Neural progenitor cell (in vitro differentiated cells): ENCODE data around the gene CACNA1E. TPM values are rescaled to one million over a fixed set of nuclear protein-coding genes. Genes with fewer than 3 reads are reported as not detected.
A peak's percentile ranks its signal among the peaks of the same experiment; 100 is the strongest.

Experiments
- DNase-seq: peaks from one replicate; pipeline ENCODE4 v3.0.0-alpha.2; 2016; ENCODE audit warnings: low spot score
- H2AFZ ChIP-seq: fragments of 200-600 bp; sonication (generic); replicated peaks from 2 replicates; pipeline ENCODE4 v1.6.1; 2016; ENCODE audit warnings: antibody characterized with exemption
- H3F3A ChIP-seq: fragments of 200-600 bp; sonication (generic); 2 replicates; pipeline ENCODE4 v1.6.1; 2016; ENCODE audit warnings: antibody characterized with exemption, low read depth
- H3K27ac ChIP-seq: fragments of 200-600 bp; sonication (generic); 2 replicates; pipeline ENCODE4 v1.5.1; 2016; ENCODE audit warnings: mild to moderate bottlenecking
- H3K27me3 ChIP-seq: fragments of 200-600 bp; sonication (generic); 2 replicates; pipeline ENCODE4 v1.6.1; 2016; ENCODE audit warnings: mild to moderate bottlenecking, moderate library complexity
- H3K36me3 ChIP-seq: fragments of 200-600 bp; sonication (generic); 2 replicates; pipeline ENCODE4 v1.5.1; 2016
- H3K4me1 ChIP-seq: fragments of 200-600 bp; sonication (generic); 2 replicates; pipeline ENCODE4 v1.6.1; 2016; ENCODE audit warnings: mixed run types
- H3K4me2 ChIP-seq: fragments of 200-600 bp; sonication (generic); 2 replicates; pipeline ENCODE4 v1.6.1; 2016
- H3K4me3 ChIP-seq: fragments of 200-600 bp; sonication (generic); 2 replicates; pipeline ENCODE4 v1.5.1; 2016
- H3K79me2 ChIP-seq: fragments of 200-600 bp; sonication (generic); 2 replicates; pipeline ENCODE4 v1.6.1; 2016; ENCODE audit warnings: low read depth
- H3K9ac ChIP-seq: fragments of 200-600 bp; sonication (generic); 2 replicates; pipeline ENCODE4 v1.6.1; 2016
- H3K9me3 ChIP-seq: fragments of 200-600 bp; sonication (generic); 2 replicates; pipeline ENCODE4 v1.5.1; 2016; ENCODE audit warnings: low read depth
- H4K20me1 ChIP-seq: fragments of 200-600 bp; sonication (generic); 2 replicates; pipeline ENCODE4 v1.6.1; 2016; ENCODE audit warnings: low read depth
- H3K27ac Mint-ChIP-seq: 3 replicates; pipeline ENCODE4 v1.8.0; 2021; ENCODE audit warnings: mixed read lengths
- H3K27me3 Mint-ChIP-seq: 2 replicates; pipeline ENCODE4 v1.8.0; 2022; ENCODE audit warnings: low read depth, mild to moderate bottlenecking, inconsistent platforms, moderate library complexity, mixed read lengths; ENCODE audit not compliant: insufficient read depth
- H3K36me3 Mint-ChIP-seq: 3 replicates; pipeline ENCODE4 v1.8.0; 2021; ENCODE audit warnings: mixed read lengths
- H3K4me1 Mint-ChIP-seq: 3 replicates; pipeline ENCODE4 v1.8.0; 2021; ENCODE audit warnings: mixed read lengths
- H3K4me3 Mint-ChIP-seq: 3 replicates; pipeline ENCODE4 v1.8.0; 2021; ENCODE audit warnings: mild to moderate bottlenecking, moderate library complexity, mixed read lengths
- H3K9me3 Mint-ChIP-seq: 3 replicates; pipeline ENCODE4 v1.8.0; 2020; ENCODE audit warnings: mixed read lengths
- CTCF ChIP-seq: fragments of 200-600 bp; sonication (generic); IDR thresholded peaks from 2 replicates; pipeline ENCODE4 v1.5.1; 2017; ENCODE audit warnings: antibody characterized with exemption, mild to moderate bottlenecking
- EZH2 ChIP-seq: fragments of 200-600 bp; sonication (generic); IDR thresholded peaks from 2 replicates; pipeline ENCODE4 v1.6.1; 2017; ENCODE audit warnings: antibody characterized with exemption, mild to moderate bottlenecking, moderate library complexity
- EZH2phosphoT487 ChIP-seq: fragments of 200-600 bp; sonication (generic); IDR thresholded peaks from 2 replicates; pipeline ENCODE4 v1.6.1; 2017; ENCODE audit warnings: antibody characterized with exemption
- total RNA-seq: library from RNA; depleted of rRNA; stranded (reverse); fragments of >200 nt; gene quantifications from 2 replicates; pipeline ENCODE4 v1.2.3, GENCODE V29; 2015; ENCODE audit warnings: low replicate concordance

The CACNA1E gene
- total RNA-seq, 1 donor from 2014 or later, result 2.1 TPM

GRCh38 chr1:181504399-181504842 is 21.1 kb downstream of the CACNA1E start:
- Histone ChIP-seq H4K20me1 (no peaks in the 10 kb centered on the region), H3K36me3 (no peaks in the 10 kb centered on the region), H3K4me3 (no peak overlapping the region), H3K27ac (no peak overlapping the region), H3K9ac (no peak overlapping the region), H3K27me3 (no peaks in the 10 kb centered on the region), H3K4me1 (peaks cover 13% of the 10 kb centered on the region), H3K9me3 (no peaks in the 10 kb centered on the region), H3K79me2 (no peaks in the 10 kb centered on the region), H3K4me2 (no peak overlapping the region), H2AFZ (no peak overlapping the region), H3F3A (peaks cover 8% of the 10 kb centered on the region)
- Mint-ChIP-seq H3K4me3 (no peak overlapping the region), H3K4me1 (peaks cover 8% of the 10 kb centered on the region), H3K36me3 (no peaks in the 10 kb centered on the region), H3K9me3 (no peaks in the 10 kb centered on the region), H3K27me3 (peaks cover 6% of the 10 kb centered on the region), H3K27ac (no peak overlapping the region)
- no peak for TF ChIP-seq EZH2
- peak; percentile 73 for TF ChIP-seq CTCF
- DNase-seq, result peak; percentile 84

GRCh38 chr1:181506563-181507353 is 23.4 kb downstream of the CACNA1E start:
- Mint-ChIP-seq H3K9me3 (no peaks in the 10 kb centered on the region), H3K27ac (no peak overlapping the region), H3K4me3 (no peak overlapping the region), H3K36me3 (no peaks in the 10 kb centered on the region), H3K27me3 (peaks cover 6% of the 10 kb centered on the region), H3K4me1 (peaks cover 7% of the 10 kb centered on the region)
- no peaks in the 10 kb centered on the region for H3K36me3 ChIP-seq
- H3K4me1 ChIP-seq, result peaks cover under 1% of the 10 kb centered on the region
- H2AFZ ChIP-seq, result no peak overlapping the region
- no peaks in the 10 kb centered on the region for H3K9me3 ChIP-seq
- no peak overlapping the region for H3K9ac ChIP-seq
- H3K27ac ChIP-seq, result no peak overlapping the region
- H3K4me3 ChIP-seq, result no peak overlapping the region
- no peak overlapping the region for H3K4me2 ChIP-seq
- H4K20me1 ChIP-seq, result no peaks in the 10 kb centered on the region
- H3K79me2 ChIP-seq, result no peaks in the 10 kb centered on the region
- DNase-seq, result no peak
- no peaks in the 10 kb centered on the region for H3K27me3 ChIP-seq
- H3F3A ChIP-seq, result no peaks in the 10 kb centered on the region
- TF ChIP-seq CTCF, result no peak

GRCh38 chr1:181508486-181509165 is 25.3 kb downstream of the CACNA1E start:
- Histone ChIP-seq H4K20me1 (no peaks in the 10 kb centered on the region), H3K4me1 (no peaks in the 10 kb centered on the region), H3K27ac (no peak overlapping the region), H3F3A (no peaks in the 10 kb centered on the region), H3K9ac (no peak overlapping the region), H3K27me3 (no peaks in the 10 kb centered on the region), H3K9me3 (no peaks in the 10 kb centered on the region), H3K4me3 (no peak overlapping the region), H2AFZ (no peak overlapping the region), H3K36me3 (no peaks in the 10 kb centered on the region), H3K79me2 (no peaks in the 10 kb centered on the region), H3K4me2 (no peak overlapping the region)
- peak overlapping the region; percentile 34 for H3K27ac Mint-ChIP-seq
- H3K4me1 Mint-ChIP-seq, result peaks cover 4% of the 10 kb centered on the region
- H3K27me3 Mint-ChIP-seq, result peaks cover 6% of the 10 kb centered on the region
- H3K4me3 Mint-ChIP-seq, result no peak overlapping the region
- no peak for TF ChIP-seq CTCF
- no peak for TF ChIP-seq EZH2
- TF ChIP-seq EZH2phosphoT487, result no peak
- H3K9me3 Mint-ChIP-seq, result no peaks in the 10 kb centered on the region
- no peaks in the 10 kb centered on the region for H3K36me3 Mint-ChIP-seq
- no peak for DNase-seq
